GM18909 (cell line): Measurements from ENCODE around the gene B4GALT3.
A peak's percentile ranks its signal among the peaks of the same experiment; 100 is the strongest.
"Not testable (repeated sequence)": the region's sequence is repeated elsewhere in the genome, so short reads cannot be mapped to it uniquely, and the experiment has no call there.

Source experiments
- ATAC-seq: cut with Tn5 transposase; IDR thresholded peaks from one replicate; pipeline ENCODE4 v1.9.1; 2021; ENCODE audit warnings: mild to moderate bottlenecking; ENCODE audit not compliant: unreplicated experiment, poor library complexity

Gene B4GALT3

DNA sequence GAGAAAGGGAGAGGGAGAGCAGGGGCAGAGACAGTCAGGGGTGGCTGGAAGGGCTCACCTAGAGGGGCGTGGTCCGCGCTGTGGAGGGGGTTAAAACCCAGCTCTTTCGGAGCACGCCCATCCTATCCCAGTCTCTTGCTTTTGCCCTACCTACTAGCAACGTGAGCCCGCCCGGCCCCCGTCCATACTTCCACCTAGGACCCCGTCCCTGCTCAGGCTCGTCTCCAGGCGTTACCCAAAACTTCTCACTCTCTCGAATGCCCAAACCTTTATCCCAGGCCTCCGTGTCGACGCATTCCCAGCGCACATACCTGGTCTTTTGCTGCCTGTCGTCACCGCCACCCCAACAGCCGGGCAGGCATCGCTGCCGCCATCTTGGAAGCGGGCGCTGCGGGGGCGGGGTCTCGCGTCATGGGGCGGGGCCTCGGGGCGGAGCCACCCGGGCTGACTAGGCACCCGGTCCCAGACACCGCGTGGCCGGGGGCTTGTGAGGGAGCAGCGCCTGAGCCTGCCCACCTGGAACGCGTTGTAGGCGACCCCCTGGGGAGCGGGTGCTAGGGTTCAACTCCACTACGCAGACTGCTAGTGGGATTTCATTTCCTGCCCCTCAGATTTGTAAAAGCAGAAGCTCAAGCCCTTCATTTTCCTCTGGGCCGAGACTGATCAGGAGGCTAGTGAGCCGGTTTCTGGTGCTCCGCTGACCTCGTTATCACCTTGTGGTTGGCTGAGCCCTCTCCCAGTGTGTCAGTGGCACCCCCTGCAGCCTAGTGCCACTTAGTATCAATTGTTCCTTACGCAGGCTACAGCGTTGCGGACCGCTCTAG lies at the start of gene B4GALT3:
Gene B4GALT3, minus strand, starts transcription at position 396 of the 824 bp plus-strand sequence. CDS start 1,447 bp downstream, outside the sequence.
- ATAC-seq: peak; percentile 83

DNA sequence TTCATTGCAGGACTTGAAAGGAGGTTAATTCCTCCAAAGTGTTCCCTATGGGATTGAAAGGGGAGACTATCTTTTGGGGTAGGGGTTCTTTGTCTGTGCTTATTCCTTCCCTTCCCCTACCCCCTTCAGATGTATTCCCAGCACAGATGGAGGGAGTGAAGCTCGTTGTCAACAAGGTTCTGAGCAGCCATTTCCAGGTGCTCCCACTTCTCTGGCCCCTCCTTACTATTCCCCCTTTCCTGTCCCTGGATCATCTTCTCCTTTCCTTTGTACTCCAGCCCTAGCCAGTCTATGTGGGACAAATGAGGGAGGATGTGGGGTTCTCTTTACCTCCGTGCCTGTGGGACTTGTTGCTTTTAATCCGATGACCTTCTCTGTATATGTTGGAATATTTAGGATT lies 49.5 kb upstream of the B4GALT3 start:
- no peak for ATAC-seq

DNA sequence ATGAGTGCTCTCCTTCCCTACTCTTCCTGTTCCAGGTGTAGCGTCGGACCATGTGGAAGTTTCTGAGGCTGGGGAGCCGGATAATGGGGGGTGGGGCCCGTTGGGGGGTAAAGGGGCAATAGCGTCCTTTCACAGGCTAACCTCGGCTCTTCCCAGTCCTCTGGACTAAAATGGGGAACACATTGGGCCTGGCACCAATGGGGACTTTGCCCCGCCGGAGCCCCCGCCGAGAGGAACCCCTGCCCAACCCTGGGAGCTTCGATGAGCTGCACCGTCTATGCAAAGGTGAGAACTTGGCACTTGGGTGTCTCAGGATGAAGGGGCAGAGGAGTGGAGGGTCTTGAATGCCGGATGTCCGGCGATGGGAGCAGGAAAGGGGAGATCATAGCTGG lies 49.0 kb upstream of the B4GALT3 start:
- ATAC-seq: no peak

DNA sequence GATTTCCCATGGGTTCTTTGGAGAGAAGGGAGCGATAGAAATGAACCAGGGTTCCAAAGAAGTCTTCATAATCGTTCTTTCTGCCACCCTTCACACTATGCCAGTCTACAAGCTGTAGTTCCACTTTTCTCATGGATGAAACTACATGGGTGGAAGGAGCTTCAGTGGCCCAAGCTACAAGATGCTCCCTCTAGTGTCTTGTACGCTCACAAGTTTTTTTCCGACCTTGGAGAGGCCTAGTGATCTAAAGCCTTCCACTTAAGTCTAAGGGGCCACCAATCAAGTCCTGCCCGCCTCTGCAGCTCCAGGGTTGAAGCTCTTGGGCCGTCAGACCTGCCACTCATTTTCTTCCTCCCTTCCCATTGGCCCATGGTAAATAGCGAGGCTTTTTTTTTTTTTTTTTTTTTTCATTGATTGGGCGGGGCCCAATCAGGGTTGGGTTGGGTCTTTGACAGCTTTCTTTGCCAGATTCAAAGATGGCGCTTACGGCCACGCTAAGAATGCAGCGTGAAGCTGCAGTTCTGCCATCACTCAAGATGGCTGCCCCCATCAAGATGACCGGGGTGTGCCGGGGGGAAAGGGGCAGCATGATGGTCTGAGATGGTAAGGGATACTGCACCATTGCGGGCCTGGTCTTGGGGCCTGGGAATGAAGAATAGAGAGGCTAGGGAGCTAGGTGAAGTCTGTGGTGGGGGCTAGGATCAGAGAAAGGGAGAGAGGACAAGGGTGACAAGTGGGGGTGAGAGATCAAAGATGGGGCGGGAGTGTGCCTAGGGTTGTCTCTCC lies 48.4 kb upstream of the B4GALT3 start, which contains the start of gene TOMM40L:
Gene TOMM40L, plus strand, starts transcription at position 527 of the 786 bp plus-strand sequence. CDS start 430 bp downstream, outside the sequence.
- peak; percentile 95 for ATAC-seq

DNA sequence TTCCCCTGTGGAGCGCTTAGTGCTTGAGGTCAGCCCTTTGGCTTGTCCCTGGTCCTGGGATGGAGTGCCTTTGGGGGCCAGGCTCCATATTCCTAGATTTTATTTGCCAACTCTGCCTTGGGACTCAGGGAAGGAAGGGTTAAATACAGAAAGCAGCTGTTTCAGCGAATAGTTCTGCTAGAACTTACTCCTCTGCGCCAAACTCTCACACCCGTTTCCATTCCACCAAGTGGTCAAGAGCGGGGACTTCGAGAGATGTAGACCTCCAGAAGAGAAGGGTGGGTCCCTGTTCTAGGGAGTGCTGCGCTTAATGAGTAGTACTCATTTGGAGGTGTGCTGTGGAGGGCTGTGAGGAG lies 47.8 kb upstream of the B4GALT3 start:
- no peak for ATAC-seq

DNA sequence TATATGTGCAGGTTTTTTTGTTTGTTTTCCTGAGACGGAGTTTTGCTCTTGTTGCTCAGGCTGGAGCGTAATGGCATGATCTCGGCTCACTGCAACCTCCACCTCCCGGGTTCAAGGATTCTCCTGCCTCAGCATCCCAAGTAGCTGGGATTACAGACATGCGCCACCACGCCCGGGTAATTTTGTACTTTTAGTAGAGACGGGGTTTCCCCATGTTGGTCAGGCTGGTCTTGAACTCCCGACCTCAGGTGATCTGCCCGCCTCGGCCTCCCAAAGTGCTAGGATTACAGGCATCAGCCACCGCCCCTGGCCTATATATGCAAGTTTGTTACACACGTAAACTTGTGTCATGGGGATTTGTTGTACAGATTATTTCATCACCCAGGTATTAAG lies 47.4 kb upstream of the B4GALT3 start:
- not testable (repeated sequence) for ATAC-seq

DNA sequence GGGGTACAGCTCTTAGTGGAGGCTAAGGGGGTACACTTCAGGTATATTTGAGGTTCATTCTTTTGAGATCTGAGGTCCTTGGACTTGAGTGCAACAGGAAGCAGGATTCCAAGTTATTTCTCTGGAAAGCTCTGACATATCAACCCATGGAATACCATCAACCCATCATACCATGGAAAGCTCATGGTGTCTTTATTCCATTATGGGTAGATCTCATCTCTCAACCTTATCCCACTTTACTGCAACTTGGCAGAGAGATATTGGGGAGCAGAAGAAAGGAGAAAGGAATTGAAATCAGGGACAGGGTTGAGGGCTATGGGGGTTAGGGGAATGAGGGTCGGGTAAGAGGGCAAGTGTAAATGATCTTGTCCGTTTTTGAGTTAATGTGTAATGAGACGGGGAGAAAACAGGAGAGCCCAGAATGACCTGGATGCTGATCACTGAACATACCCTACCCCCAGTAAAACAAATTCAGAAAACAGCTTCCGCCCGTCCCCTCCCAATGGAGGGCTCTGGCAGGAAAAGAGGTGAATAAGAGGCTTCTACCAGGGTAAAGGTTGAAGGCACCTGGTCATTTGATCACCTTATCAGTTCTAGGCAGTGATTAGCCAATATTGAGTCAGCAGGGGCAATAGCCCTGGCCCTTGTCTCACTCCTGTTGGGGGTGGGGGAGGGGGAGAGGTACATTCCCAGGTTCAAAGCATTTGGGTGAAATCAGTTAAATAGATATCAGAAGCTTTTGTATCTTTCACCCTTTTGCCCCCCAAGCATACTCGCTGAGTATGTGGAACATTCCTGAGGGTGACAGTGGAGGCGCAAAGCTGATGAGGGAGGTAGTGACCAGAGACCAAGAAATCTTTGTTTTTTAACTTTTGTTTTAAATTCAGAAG lies 46.7 kb upstream of the B4GALT3 start:
- ATAC-seq: no peak

DNA sequence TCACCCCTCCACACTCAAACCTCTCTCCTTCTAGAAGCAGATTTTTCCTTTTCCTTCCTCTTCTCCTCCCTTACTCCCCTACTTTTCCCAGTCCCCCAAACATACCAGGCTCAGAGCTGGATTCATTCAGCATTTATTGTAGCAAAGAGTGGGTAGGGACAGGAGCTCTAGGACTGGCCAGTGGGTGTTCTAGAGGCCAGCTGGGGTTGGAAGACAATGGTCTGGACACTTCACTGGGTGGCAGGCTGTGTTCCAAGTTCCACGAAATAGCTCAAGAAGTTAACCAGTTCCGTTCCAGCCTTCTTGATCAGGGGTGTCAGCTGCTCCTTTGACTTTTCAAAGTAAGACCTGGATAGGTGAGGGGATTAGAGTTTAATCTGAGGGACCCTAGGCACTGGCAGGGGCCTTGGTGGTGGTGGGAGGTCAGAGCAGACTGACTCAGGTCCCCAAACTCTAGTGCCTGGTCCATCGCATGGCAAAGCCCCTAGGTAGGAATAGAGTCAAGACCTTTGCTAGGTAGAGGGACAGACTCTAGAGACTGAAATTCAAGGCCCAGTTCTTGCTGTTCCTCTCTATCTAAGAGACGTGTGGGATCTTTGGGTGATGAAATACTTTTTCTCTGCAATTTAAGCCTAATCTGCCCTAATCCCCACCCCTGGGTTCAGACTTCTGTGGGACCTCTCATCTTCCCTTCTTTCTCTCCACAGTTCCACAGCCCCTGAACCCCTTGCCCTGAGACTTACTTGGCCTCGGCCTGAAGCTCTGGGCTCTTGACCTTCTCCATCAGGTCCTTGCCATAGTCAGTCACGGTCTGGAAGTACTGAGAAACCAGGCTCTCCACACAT lies 45.1 kb upstream of the B4GALT3 start:
- no peak for ATAC-seq

DNA sequence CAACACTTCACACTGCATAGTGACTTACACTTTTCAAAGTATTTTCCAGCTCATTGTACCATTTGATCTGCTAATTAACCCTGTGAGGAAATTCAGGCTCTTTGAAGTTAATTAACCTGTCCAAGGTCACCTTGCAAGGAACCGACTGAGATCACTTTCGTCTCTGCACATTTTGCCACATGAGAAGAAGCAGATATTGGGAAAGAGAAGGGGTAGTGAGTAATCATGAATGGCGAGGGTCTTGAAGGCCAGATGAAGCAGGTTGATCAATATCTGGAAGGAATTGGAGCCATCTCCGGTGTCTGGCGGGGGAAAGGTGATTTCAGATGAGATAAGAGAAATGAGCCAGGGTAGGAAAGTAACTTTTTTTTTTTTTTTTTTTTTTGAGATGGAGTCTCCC lies 42.7 kb upstream of the B4GALT3 start:
- no peak for ATAC-seq

DNA sequence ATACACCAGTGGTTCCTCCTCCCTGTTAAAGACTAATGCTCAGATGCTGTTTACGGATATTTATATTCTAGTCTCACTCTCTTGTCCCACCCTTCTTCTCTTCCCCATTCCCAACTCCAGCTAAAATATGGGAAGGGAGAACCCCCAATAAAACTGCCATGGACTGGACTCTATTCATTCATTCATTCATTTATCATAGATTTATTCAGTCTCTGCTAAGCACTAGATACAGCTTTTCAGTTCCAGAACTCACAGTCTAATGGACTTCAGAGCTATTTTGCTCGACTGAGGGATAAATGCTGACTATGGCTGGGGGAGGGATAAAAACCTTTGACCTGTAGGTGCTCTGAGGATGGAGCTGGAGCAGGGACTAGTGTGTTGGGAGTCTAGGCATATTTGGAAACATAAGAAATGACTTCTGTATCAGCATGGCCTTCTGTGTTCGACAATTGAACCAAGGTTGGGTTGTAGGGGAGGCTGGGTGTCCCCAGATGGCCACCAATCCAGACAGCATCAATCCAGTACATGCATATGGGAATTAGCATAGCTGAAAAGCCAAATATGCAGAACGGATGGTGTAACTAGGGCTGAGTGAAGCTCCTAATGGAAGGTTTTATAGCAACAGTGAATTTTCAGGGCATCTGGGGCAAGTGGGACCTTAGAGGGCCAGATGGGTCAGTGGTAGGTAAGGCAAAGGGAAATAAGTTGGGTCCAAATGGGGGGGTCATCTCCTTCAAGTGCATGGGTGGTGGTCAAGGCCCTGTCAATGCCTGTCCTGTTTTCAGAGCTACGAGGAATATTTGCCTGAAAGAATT lies 42.0 kb upstream of the B4GALT3 start:
- no peak for ATAC-seq

DNA sequence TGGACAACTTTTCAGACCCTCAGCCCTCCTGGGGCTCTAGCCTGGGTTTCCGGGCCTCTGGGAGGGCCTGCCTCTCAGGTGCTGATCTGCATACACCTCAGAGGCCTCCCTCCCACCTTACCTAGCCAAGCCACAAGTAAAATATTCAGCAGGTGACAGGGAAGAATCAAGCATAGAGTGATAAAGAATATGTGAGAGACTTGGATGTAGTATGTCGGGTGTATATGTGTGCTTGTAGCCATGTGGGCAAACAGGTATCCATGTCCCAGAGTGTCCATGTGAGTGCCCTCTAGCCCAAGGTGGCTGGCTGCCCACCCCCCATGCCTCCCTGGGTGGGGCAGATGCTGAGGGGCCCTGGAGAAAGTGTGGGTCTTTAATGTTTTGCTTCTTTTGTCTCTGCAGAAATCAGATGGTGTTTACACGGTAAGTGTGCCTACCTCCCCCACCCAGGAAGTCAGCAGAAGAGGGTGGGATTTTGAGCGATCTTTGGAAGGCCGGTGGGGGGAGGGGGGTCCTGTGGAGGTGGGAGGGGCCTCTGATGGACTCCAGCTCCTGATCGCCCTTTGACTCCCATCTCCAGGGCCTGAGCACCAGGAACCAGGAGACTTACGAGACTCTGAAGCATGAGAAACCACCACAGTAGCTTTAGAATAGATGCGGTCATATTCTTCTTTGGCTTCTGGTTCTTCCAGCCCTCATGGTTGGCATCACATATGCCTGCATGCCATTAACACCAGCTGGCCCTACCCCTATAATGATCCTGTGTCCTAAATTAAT lies 41.2 kb upstream of the B4GALT3 start:
- no peak for ATAC-seq

DNA sequence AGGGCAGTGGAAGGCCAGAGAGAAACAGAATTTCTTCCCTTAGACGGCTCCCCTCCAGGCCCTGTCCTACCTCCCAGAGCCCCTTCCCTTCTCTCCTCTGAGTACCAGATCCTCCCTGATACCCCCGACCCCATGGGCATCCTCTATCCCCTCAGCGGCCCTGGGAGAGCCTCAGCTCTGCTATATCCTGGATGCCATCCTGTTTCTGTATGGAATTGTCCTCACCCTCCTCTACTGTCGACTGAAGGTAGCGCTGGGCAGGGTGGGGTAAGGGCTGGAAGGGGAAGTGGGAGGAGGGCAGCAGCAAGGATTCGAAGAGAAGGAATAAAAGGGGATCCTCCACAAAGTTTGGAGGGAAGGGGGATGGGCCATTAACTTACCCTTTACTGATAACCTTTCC lies 40.5 kb upstream of the B4GALT3 start:
- no peak for ATAC-seq

DNA sequence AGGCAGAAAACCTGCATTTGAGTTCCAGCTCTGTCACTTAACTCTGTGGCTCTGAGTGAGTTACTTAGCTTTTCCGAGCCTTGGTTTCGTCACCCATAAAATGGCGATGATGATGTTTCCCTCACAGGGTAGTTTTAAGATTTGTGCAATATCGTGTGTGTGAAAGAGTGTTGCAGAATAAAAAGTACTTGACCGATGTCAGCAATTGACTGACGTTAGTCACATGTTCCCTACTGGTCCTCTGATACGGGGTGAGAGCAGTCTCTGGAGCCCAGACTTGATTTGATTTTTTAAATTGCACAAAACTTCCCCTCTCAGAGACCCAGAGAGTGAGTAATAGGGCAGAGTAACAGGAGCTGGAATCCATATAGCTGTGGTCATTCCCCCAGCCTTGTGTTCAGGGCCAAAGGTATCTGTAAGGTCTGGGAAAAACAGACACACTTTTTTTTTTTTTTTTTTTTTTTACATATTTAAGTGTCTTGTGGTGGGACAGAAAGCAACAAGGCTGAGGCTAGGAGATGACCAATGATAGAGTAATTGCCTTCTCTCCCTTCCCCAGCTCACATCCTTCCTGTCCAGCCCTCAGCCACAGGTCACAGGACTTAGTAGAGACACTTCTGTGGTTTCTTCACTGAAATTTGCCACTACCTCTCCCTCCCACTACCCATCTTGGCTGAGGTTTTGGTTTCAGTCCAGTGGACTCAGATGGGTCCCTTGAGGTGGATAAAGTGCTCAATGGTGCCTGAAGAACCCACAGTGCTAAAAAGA lies 39.8 kb upstream of the B4GALT3 start:
- ATAC-seq: peak; percentile 88

DNA sequence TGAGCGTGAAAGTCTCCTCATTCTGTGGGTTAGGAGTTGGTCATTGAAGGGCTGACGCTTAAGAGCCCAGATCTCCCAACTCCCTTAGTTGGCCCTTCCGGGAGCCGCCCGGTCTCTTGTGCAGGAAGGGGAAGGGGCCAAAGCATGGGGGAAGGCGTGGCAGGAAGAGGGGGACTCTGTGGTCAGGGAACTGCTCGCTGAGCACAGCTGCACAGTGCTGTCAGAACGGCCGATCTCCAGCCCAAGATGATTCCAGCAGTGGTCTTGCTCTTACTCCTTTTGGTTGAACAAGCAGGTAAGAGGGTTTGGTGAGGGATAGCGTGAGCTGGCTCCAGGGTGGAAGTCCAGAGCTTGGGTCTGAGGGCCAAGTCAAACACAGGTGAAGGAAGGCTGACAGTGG lies 37.8 kb upstream of the B4GALT3 start, which contains the start of gene FCER1G:
Gene FCER1G, plus strand, starts transcription at position 220 of the 400 bp plus-strand sequence. Its CDS starts 27 bp downstream, at position 247.
- ATAC-seq: no peak

DNA sequence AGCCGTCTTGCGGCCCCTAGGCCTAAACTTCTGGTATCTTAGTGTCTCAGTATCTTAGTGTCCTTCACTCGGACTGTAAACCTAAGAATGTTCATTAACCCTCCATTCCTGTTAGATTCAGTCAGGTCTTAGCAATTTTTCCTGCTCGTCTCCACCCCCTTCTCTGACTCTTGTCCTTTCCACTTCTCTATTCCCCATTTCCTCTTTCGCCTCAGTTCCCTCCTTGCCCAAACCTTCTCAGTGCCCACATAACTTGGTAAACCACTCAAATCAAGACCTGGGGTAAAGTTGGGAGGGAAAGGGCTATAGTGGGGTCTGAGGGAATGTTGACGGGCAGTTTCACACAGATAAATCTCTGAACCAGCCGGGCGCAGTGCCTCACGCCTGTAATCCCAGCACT lies 37.1 kb upstream of the B4GALT3 start:
- no peak for ATAC-seq

DNA sequence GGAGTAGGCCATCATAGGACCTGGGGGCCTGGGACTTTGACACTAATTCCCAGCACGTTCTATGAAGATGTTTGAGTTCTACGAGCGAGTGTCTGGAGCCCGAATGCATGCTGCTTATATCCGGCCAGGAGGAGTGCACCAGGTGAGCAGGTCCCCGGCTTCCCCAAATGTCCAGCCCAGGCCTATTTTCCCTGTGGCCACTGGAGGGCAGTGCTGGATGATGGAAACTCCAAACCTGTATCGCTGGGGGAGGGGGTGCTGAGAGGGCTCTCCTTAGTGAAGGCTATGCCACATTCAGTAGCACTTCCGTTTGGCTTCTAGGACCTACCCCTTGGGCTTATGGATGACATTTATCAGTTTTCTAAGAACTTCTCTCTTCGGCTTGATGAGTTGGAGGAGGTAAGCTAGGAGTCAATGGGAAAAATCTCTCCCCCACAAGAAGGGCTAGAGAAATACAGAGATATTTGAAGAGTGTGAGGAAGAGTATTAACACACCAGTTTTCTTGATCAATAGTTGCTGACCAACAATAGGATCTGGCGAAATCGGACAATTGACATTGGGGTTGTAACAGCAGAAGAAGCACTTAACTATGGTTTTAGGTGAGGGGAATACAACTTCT lies 32.6 kb upstream of the B4GALT3 start:
- peak; percentile 79 for ATAC-seq

DNA sequence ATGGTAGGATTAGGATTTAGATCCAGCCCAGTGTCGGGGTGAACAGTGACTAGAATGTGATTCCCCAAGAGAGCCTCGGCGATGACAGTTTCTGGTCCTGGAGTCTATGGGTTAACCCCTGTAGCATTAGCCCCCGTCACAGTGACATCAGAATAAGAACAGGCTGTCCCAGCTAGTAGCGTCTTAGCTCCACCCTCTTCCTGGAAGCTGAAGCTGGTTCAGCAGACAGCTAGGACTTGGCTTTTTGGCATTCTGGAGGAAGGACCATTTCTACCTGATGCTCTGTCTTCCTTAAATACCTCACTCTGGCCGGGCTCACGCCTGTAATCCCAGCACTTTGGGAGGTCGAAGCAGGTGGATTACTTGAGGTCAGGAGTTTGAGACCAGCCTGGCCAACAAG lies 29.9 kb upstream of the B4GALT3 start:
- no peak for ATAC-seq
